Amniotic stem cell (primary cell): ENCODE measurements around the gene AKNA.
A peak's percentile ranks its signal among the peaks of the same experiment; 100 is the strongest.

Source experiments
- DNase-seq: peaks from one replicate; lab custom pipeline; 2025; lab: John Stamatoyannopoulos, UW

AKNA gene

DNA sequence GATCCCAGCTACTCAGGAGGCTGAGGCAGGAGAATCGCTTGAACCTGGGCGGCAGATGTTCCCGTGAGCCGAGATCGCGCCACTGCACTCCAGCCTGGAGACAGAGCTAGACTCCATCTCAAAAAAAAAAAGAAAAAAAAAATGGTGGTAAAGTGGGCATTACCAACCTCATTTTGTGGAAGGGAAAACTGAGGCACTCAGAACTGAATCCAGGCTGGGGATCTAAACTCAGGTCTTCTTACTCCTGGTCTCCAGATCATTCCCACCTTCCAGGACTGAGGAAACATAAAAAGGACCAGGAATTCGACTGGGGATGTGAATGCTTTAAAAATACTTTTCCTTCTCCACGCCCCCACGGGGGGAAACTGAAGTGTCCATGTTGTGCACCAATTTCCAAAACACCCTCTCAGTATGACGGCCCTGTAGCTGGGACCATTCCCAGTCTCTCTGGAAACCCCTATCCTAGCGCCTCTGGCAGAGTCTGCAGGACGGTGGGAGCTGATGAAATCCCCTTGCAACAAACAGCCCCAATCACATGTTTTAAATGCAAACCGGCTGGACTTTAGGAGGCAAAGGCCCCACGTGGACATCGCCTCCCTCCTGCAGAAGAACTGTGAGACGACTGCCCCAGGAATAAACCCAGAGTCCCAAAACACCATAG is 8.9 kb upstream of the AKNA start:
- peak; percentile 43 for DNase-seq

DNA sequence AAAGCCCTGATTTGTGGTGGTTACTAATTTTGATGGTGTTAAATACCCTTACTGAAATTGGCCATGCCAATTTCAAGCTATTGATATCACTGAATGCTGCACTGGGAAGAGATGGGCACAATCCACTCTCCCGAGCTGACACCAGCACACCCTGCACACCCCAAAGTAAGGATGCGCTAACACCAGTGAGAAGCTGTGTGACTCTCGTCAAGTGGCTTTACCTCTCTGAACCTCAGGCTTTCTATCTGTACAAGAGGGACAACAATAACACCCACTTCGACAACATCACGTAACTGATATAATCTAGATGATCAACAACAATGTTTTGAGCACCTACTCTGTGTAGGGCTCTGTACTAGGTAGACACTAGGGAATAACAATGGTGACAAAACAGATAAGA is 8.0 kb upstream of the AKNA start:
- DNase-seq, result no peak

DNA sequence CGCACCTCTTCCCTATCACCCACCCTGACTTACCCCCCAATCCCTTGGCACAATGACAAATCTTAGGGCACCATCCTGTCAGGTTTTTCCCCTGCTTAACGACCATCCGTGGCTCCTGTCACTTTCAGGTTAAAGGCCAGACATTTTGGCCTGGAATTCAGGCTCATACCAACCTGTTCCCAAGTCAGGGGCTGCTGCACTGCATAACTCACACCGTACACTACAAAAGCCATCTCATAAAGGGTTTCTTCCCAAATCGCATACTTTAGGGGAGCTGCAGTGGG is 7.5 kb upstream of the AKNA start:
- no peak for DNase-seq

DNA sequence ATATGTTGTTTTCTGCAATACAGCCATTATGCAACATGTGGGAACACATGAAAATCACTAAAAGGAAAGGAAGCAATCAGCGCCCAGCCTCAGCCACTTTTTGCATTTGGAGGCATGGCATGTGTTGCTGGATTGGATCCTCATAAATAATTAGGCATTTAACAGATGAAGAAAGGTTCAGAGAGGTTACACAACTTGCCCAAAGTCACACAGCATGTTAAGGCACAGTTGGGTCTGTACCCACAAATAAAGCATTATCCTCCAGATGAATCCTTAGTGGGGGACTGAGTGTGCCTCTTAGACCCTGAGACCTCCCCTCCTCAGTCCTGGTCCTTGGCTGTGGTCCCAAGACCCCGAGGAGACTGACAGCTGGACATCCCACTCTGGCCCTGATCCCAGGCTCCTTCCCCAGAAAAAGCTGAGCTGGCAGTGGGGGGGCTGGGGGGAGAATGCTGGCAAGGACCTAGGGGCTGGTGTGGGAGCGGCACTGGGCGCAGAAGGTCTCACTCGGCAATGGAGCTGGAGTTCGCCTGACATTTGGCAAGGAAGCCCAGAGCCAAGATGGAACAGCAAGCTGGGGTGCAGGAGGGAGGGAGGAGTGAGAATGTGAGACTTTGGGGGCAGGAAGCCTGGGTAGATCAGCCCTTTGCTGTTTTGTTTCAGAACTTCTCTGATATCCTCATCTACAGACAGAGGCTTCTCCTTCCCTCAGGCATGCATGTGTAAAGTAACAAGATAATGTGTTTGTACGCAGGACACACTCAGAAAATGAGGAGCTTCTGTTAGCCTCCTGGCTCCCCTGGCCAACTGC is 6.9 kb upstream of the AKNA start:
- no peak for DNase-seq

DNA sequence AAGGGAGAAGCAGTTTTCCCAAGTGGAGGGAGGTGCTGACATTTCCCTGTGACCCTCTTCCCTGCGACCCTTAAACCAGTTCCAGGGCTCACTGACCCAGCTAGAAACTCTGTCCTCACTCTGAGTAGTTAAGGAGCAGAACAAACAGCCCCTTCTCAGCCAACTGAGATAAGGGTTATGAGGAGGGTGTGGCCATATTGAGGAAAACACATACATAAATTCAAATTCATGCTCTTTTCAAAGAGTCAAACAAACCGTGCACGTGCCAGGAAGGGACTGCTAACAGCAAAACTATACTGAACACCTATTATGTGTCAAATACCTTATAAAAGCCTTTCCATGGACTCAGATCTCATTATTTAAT is 4.9 kb upstream of the AKNA start:
- no peak for DNase-seq

DNA sequence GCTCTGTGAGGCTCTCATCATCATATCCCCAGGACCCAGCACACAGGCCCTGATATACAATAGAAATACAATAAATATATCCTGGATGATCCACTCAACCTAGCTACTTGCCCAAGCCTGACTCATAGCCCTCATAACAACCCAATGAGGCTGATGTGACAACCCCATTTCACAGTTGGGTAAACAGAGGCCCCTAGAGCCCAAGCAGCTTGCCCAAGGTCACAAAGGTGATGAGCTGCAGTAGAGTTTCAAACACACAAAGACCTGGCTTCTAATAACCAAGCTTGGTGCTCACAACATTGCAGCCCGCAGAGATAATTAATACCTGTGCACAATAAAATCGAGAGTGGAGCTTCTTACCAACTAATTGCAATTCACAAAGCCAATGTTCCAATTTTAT is 3.2 kb upstream of the AKNA start:
- no peak for DNase-seq

DNA sequence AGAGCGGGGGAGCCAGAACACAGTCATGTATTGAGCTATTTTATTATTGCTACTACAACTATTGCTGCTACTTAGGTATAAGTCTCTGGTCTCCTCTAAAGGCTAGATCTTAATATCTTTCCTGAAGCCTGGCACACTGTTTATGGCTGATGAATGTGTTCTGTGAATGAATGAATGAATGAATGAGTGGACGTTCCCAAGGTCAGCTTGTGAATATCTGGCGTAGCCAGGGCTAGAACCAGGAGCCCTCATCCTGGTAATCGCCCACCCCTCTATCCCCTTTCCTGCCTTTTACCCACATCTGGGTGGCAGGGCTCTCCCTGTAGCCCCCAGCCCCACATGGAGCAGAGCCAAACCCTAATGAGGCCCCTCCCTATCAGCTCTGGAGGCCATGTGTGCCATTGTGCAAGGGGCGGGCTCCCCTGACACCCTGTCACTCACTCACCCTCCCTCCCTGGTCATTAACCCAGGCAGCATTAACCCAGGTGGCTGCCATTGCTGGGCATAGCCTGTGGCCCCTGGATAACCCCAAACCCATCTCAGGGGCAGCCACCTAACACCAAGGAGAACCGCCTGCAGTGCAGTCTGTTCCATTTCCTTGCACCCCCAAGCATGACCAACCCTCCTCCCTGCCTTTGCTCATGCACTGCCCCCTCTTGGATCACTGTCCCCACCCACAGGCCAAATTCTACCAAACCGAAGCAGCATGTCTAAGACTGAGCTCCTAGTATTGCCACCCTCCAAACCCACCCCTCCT is 2.0 kb upstream of the AKNA start:
- no peak for DNase-seq

DNA sequence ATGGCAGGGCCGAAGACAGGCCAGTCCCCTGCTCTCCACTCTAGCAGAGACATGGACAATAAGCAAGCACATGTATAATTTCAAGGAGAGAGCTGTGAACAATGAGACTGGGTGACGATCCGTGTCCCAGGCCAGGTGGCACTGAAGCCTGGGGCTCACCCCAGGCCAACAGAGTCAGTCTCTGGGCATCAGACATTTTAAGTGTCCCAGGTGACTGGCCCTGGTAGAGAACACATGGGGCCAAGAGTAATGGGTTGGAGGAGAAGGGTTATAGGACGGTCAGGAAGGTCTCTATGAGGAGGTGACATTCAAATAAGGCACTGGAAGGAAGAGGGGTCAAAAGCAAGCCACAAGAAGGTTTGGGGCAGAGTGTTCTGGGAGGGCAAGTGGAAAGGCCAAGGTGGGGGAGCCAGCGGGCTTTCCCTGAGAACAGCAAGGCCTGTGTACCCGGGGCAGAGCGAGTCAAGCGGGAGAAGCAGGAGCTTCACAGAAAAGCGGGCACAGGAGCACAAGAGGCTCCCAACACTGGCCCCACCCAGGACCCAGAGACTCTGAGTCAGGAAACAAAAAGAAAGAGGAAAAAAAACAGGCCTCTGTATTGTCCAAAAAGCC is 1.1 kb upstream of the AKNA start:
- no peak for DNase-seq

DNA sequence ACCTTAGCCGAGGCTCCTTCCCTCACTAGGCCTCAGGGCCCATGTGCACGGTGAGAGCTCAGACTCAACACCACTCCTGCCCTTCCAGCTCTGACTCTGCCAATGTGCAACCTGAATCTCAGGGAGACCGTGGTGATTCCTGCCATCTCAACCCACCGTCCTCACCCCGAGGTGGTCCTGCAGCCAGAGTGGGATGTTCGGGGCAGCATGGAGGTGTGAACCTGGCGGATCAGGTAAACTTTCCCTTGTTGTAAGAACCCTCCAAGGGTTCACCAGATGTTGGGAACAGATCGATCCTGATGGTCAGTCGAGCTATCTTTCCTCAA is 538 bp upstream of the AKNA start:
- no peak for DNase-seq

DNA sequence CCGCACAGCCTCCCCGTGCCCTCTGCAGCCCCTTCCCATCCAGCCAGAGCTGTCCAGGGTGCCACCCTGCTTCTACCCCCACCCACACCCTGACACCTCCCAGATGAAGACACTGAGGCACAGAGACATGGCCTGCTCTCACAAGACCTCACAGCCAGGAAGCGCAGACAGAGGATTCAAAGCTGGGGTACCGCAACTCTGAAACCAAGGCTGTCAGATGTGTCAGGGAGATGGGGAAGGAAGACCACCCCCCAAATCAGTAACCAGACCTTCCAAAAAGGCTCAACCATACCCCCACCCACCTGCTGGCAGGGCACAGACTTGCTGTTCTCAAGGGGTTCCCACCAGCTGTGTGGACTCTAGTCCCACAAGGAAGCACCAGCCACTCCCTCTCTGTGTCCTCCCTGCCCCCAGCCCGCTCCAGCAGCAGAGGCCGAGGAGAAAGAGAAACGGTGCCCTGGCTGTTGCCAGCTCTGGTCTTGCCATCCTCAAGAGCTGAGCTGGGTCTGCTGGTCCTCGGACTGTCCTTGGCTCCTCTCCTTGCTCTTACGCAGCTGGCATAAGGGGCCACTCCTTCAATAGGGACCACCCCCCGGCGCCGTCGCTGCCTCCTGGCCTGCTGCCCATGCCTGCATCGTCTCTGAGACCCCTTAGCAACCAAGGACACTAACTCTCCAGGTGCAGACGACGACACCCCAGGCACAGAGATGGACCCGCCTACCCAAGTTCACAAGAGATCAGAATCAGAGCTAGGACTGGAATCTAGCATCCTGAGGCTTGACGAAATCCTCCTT is 699 bp downstream of the AKNA start:
- no peak for DNase-seq

DNA sequence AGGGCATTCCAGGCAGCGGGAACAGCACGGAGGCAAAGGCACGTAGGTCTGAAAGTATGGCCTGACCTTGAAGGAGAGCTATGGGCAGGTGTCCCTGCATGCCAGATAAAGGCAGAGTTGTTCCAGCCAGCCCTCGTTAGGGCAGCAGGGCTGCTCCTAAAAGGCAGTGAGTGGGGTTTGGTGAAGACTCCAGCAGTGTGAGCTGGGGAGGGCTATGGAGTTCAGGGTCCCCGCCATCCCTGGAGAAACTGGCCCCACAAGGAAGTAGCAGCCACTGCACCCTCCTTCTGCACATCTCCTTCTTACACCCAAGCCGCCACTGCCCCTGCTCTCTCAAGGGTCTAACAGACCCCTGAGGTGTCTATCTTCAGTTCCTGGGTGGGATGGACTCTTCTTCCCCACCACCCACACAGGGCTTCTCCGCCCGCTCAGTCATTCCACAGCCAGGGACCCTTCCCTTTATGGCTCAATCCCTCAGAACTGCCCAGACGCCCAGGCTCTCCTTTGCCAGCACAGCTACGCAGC is 1.4 kb downstream of the AKNA start:
- DNase-seq, result no peak

DNA sequence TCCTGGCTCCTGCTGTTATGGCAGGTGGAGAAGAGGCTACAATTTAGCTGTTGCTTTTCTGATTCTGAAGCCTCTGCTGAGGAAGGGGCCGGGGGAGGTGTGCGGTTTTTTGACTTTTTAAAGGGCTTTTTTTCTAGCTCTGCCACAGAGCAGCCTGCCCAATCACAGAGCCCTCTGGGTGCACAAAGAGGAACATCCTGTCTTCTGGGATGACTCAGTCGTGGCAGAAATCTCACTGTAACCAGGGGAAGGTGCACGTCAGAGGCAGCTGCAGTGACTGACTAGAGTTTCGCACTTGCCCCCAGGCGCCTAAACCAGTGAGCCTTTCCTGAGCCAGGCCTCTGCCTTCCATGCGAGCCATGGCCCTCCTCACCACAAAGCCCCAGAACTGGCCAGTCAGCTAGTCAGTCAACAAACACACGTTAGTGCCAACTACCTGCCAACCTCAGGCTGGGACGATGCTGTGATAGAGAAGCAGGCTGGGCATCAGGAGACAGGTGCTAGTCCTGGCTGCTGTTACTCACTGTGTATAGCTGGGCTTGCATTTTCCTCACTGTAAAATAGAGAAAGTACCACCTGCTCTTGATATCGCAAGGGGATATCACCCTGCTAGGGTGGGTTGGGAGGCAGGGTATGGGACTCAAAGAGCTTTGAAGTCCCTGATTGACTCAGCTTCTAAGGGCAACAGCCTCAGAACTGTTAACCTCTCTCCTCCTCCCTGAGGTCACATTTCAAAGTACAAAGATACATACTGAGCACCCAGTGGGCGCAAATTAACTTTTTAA is 2.2 kb downstream of the AKNA start:
- DNase-seq, result peak; percentile 90

DNA sequence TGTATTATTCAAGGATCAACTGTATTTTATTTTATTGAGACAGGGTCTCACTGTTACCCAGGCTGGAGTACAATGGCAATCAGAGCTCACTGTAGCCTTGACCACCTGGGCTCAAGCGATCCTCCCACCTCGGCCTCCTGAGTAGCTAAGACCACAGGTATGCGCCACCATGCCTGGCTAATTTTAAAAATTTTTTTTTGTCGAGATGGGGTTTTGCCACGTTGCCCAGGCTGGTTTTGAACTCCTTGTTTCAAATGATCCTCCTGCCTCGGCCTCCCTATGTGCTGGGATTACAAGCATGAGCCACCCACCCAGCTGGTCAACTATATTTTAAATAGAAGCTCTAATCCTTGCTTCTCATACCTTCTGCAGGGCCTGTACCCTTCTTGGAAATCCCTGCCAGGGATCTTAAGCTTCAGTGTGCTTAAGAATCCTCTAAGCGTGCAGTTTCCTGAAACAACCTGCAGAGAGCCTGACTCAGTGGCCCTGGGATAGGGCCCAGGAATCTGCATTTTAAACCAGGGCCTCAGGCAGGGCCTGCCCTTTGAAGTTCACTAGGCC is 2.9 kb downstream of the AKNA start:
- DNase-seq, result no peak

DNA sequence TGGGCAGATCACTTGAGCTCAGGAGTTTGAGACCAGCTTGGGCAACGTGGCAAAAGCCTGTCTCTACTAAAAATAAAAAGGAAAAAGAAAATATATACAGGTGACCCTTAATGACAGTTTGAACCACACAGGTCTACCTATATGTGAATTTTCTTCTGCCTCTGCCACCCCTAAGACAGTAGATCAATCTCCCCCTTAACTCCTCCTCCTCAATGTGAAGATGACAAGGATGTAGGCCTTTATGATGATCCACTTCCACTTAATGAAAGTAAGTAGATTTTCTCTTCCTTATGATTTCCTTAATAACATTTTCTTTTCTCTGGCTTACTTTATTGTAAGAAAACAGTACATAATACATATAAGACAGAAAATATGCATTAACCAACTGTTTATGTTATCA is 3.4 kb downstream of the AKNA start:
- DNase-seq, result no peak

DNA sequence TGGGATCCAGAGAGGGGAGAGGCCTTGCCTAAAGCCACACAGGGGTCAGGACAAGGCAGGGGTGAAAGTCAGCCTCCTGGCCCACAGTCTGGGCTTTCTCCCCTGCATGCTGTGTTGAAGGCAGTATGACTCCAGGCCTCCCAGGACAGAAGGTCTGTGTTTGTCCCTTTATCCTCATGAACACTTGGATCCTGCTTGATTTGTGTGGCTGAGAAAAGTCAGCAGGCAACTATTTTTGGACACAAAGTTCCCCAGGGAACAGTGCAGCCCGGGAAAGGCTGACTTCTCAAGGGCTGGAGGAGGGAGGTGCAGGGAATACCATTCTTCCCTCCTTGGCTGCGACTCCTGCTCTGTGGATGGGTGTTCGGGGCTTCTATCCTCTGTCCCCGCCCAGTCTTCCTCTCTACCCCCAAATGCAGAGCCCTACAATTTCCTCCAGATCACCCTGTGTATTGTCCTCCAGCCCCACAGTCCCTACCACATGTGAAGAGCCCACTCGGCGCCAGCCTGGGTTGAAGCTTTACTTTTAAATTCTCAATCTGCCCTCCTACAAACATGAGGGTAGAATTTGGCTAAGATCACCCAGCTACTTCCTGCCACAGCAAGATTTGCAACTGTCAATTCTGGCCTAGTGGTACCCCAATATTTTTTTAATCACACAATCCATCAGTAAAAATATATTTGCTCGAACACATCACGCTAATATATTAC is 4.1 kb downstream of the AKNA start:
- DNase-seq, result no peak

DNA sequence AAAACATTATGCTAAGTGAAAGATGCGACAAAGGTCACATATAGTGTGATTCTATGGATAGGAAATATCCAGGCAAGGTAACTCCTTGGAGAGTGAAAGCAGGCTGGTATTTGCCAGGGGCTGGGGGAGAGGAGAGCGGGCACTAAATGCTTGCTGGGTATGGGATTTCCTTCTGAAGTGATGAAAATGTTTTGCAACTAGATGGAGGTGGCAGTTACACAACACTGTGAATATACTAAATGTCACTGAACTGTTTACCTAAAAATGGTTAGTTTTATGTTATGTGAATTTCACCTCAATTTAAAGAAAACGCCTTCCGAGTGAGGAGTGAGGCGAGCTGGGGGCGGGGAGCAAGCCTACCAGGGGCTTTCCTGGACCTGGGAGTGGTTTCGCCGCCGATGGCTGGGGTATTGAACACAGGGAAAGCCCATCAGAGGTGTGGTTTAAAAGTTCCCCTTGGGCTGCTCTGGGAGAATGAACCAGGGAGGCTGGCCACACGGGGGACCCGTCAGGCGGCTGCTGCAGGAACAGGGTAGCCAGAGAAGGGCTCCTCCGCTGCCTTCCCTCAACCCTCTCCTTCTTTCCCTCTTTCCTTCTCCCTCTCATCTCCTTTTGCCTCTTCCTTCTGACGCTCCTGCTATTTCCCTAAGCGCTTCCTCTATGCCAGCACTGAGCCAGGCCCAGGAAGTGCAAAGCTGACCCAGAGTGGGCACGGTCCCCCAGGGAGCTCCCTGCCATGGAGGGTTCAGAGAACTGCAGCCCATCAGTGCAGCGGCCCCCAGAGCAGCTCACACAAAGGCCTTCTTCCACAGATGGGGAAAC is 4.9 kb downstream of the AKNA start:
- no peak for DNase-seq

DNA sequence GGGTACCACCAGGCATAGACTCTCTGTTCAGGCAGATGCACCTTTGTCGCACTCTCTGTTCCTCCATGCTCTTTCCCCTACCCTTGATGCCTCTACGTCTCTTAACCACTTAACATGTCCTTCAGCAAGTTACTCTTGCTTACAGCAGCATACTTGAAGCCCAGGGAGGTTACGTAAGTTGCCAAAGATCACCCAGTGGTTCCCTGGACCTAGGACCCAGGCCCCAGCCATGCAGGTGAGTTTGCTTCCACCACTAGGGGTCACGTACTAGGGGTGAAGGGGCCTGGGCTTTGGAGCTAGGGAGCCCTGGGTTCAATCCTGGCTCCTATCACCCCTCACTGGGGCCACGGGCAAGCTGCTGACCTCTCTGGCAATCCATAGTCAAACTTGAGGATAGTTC is 8.9 kb downstream of the AKNA start:
- DNase-seq, result no peak

DNA sequence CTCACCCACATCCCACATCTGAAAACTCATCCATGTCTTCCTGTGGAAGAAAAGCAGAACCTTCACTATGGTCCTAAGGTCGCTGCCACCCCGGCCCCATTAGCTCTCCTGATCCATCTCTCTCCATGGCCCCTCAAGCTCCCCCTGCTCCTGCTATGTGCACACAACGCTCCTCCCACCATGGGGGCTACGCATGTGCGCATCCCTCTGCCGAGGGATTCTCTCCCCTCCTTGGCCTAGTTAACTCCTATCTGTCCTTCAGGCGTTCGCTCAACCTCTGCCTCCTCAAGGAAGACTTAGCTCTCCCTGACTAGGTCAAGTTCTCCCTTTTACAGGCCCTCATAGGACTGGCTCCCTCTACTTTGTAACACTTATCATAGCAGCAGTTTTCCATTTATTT is 9.8 kb downstream of the AKNA start:
- no peak for DNase-seq
